ENCODE measurements around the gene SHISAL1. TPM values are rescaled to one million over a fixed set of nuclear protein-coding genes. Genes with fewer than 3 reads are reported as not detected.

SHISAL1 gene
- total RNA-seq, 1 donor from 2014 or later = 2.8 TPM

DNA sequence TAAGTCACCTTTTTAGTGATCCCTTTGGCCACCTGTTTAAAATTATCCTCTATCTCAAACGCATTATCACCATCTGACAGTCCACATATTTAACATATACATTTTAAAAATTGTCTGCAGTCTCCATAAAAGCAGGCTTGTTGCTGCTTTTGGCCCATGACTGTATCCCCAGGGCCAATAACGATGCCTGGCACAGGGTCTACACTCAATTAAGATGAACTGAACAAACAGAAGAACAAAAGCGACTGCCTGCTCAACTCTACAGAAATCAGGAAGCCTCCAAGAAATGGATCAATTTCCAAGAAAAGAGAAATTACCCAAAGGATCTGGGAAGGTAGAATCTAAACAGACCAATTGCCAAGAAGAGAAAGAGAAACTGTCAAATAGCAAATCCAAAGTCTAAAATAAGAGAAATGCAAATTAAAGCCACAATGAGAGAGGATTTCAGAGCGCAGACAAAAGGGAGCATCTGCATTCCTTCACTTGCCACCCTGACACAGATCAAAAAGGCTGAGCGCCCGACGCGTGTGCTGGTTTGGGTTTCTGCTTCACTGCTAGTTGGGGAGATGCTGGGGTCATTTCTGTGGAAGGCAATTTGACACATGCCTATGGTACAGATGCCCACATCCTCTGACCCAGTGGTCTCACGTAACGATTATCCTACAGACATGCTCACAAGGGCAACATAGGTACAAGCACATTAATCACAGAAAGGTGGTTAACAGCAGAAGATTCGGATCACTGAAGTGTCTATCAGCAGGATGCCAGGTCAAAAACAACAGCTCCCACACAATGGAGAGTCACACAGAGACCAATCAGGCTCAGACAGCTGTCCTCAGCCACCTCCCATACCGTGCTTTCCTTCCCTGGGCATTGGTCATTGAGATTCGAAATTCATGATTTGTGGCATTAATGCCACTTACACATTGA, 55.9 kb downstream of the SHISAL1 start:
- Mint-ChIP-seq H3K27me3 (peaks cover 19% of the 10 kb centered on the region), H3K4me1 (ENCODE audit: unreplicated experiment) (peaks cover 3% of the 10 kb centered on the region), H3K9me3 (no peaks in the 10 kb centered on the region), H3K36me3 (peaks cover 4% of the 10 kb centered on the region), H3K4me3 (no peak overlapping the region), H3K27ac (no peak overlapping the region)
- DNase-seq (ENCODE audit: extremely low spot score, unreplicated experiment) = no peak
- TF ChIP-seq, protein P1, sequence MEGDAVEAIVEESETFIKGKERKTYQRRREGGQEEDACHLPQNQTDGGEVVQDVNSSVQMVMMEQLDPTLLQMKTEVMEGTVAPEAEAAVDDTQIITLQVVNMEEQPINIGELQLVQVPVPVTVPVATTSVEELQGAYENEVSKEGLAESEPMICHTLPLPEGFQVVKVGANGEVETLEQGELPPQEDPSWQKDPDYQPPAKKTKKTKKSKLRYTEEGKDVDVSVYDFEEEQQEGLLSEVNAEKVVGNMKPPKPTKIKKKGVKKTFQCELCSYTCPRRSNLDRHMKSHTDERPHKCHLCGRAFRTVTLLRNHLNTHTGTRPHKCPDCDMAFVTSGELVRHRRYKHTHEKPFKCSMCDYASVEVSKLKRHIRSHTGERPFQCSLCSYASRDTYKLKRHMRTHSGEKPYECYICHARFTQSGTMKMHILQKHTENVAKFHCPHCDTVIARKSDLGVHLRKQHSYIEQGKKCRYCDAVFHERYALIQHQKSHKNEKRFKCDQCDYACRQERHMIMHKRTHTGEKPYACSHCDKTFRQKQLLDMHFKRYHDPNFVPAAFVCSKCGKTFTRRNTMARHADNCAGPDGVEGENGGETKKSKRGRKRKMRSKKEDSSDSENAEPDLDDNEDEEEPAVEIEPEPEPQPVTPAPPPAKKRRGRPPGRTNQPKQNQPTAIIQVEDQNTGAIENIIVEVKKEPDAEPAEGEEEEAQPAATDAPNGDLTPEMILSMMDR (conservative IDR thresholded peaks at IDR 0.05) = no peak

DNA sequence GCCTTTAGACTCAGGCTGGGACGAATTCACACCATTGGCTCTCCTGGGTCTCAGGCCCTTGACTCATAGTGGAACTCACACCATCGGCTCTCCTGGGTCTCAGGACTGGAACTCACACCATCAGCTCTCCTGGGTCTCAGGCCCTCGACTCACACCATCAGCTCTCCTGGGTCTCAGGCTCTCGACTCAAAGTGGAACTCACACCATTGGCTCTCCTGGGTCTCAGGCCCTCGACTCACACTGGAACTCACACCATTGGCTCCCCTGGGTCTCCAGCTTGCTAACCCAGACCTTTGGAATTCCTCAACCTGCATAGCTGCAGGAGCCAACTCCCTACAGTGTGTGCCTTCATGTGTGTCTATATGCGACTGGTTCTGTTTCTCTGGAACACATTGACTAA, 56.7 kb downstream of the SHISAL1 start:
- Mint-ChIP-seq H3K27ac (no peak overlapping the region), H3K4me3 (no peak overlapping the region), H3K36me3 (peaks cover 4% of the 10 kb centered on the region), H3K9me3 (no peaks in the 10 kb centered on the region), H3K27me3 (peaks cover 19% of the 10 kb centered on the region), H3K4me1 (ENCODE audit: unreplicated experiment) (peaks cover 3% of the 10 kb centered on the region)
- DNase-seq (ENCODE audit: extremely low spot score, unreplicated experiment) = no peak
- TF ChIP-seq, protein P1 (conservative IDR thresholded peaks at IDR 0.05) = no peak

DNA sequence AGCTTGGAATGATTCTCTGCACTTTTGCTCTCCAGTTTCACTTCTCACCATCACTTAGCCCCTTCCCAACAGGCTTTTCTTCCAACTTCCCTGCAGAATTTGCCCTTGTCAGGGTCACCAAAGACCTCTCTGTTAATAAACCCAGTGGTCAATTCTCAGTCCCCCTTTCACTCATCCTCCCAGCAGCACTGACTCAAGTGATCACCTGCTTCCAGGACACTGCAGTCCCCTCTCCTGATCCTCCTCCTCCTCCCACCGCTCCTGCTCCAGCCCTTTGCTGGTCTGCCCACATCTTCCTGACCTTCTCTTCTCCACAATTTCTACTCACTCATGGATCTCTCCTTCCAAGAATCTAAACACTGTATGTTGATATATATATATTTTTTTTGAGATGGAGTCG, 57.9 kb downstream of the SHISAL1 start:
- H3K4me3 Mint-ChIP-seq = no peak overlapping the region
- DNase-seq (ENCODE audit: extremely low spot score, unreplicated experiment) = no peak
- H3K36me3 Mint-ChIP-seq = peaks cover 4% of the 10 kb centered on the region
- TF ChIP-seq, protein P1 (conservative IDR thresholded peaks at IDR 0.05) = no peak
- no peak overlapping the region for H3K27ac Mint-ChIP-seq
- H3K9me3 Mint-ChIP-seq = peaks cover 8% of the 10 kb centered on the region
- H3K4me1 Mint-ChIP-seq (ENCODE audit: unreplicated experiment) = peaks cover 3% of the 10 kb centered on the region
- H3K27me3 Mint-ChIP-seq = peaks cover 18% of the 10 kb centered on the region

DNA sequence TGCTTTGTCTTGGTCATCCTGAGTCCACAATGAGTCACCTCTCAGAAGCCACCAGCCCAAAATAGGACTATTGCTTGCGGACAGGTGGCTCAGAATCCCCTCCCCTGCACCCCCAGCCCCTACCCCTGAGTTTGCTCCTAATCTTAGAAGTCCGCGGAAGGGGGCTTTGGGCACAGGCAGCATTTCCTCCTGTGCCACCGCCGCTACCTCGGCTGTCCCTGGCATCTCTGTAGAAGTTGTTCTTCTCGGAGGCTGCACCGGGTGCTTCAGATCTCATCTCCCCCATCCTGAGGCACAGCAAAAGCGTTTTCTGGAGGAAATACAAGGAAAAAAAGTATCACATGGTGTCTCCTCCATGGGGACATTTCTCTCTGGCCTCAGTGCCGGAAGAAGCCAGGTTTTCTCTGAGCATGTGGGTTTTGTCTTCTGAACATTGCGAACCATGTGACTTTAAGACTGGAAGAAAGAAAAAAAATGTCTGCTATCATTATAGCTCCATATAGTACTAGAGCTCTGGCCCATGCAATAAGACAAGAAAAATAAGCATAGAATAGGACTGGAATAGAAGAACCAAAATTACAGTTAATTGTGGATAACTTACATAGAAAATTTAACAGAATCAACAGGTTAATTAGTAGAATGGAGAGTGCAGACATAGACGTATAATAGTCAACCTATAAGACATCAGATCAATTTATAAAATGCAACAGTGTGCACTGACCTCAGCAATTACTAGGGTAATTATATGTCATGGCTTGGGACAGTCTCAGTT, 63.2 kb downstream of the SHISAL1 start:
- TF ChIP-seq, protein P1 (conservative IDR thresholded peaks at IDR 0.05) = no peak
- Mint-ChIP-seq H3K27ac (no peak overlapping the region), H3K4me3 (no peak overlapping the region), H3K9me3 (peaks cover 11% of the 10 kb centered on the region), H3K27me3 (peaks cover 4% of the 10 kb centered on the region), H3K36me3 (no peaks in the 10 kb centered on the region), H3K4me1 (ENCODE audit: unreplicated experiment) (no peaks in the 10 kb centered on the region)
- no peak for DNase-seq (ENCODE audit: extremely low spot score, unreplicated experiment)

DNA sequence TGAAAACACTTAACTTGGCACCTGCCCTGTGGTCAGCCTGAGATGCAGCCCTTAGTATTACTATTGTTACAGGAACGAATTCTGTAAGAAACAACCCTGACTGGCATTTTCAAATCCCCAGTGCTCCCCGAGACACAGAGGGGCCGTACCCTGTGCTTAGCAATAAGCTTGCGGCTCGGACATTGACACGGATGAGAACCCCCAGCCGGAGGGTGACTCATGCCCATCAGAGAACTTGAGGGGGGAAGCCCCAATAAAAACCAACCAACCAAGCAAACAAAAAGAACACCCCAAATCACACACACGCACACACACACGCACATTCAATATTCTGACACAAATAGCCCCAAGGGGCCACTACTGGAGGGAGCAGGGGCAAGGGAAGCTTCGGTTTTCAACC, 63.8 kb downstream of the SHISAL1 start:
- Mint-ChIP-seq H3K9me3 (peaks cover 11% of the 10 kb centered on the region), H3K36me3 (no peaks in the 10 kb centered on the region), H3K27ac (no peak overlapping the region), H3K4me3 (no peak overlapping the region), H3K27me3 (peaks cover 1% of the 10 kb centered on the region), H3K4me1 (ENCODE audit: unreplicated experiment) (no peaks in the 10 kb centered on the region)
- TF ChIP-seq, protein P1 (conservative IDR thresholded peaks at IDR 0.05) = no peak
- DNase-seq (ENCODE audit: extremely low spot score, unreplicated experiment) = no peak
